Measurements from ENCODE around the gene KLHDC1. TPM values are rescaled to one million over a fixed set of nuclear protein-coding genes. Genes with fewer than 3 reads are reported as not detected.
A peak's percentile ranks its signal among the peaks of the same experiment; 100 is the strongest.

Gene KLHDC1
- total and polyA plus RNA-seq, 10 donors, result 3.1 to 12.8 (median 8.7) TPM

GRCh38 chr14:49767270-49767570 lies 74.3 kb downstream of the KLHDC1 start:
- DNase-seq, result no peak
- WGBS, 5 donors, result 0 to 1% (median 1%) methylated on average over 9 of the region's 9 CpGs
- no peaks in the 10 kb centered on the region for H3K9me3 ChIP-seq
- peak overlapping the region; percentile 89 to 100 (median 98) for H3K27ac ChIP-seq
- H3K4me1 ChIP-seq, result peaks cover 16 to 45% (median 30%) of the 10 kb centered on the region in 6 donors
- intact Hi-C loops (cut with DNase I; ENCODE audit: low total_unique reads), result loop anchor here (10.0 kb wide), 2 partner anchors 72 to 132 kb away; partner anchors contain the start of genes DNAAF2 and KLHDC1
- H3K36me3 ChIP-seq, result peaks cover 0 to 9% (median 0%) of the 10 kb centered on the region in 6 donors
- peak overlapping the region; percentile 18 to 89 (median 82) for H3K4me3 ChIP-seq
- no peaks in the 10 kb centered on the region for H3K27me3 ChIP-seq (replicated peaks in 1 of 7)
- TF ChIP-seq POLR2AphosphoS5 (IDR thresholded peaks at IDR 0.05) (no peak), CTCF (IDR thresholded peaks at IDR 0.05 in 8 of 11, conservative IDR thresholded peaks at IDR 0.05 in 3 of 11) (no peak), POLR2A (IDR thresholded peaks at IDR 0.05) (no peak)

- H3K4me1 ChIP-seq, result peaks cover 16 to 46% (median 30%) of the 10 kb centered on the region in 6 donors
- peak; percentile 99 for DNase-seq
- intact Hi-C loops (cut with DNase I; ENCODE audit: low total_unique reads), result loop anchor here (10.0 kb wide), 2 partner anchors 73 to 133 kb away; partner anchors contain the start of genes DNAAF2 and KLHDC1
- H3K36me3 ChIP-seq, result peaks cover 0 to 14% (median 2%) of the 10 kb centered on the region in 6 donors
- WGBS, 5 donors, result 0 to 1% (median 0%) methylated on average over 64 to 86 of the region's 86 CpGs
- H3K27me3 ChIP-seq (replicated peaks in 1 of 7), result no peaks in the 10 kb centered on the region
- peak within 1 kb of the TSS; percentile 89 to 100 (median 98) for H3K27ac ChIP-seq
- peak within 1 kb of the TSS; percentile 68 to 89 (median 83) for H3K4me3 ChIP-seq
- peak; percentile 14 to 94 (median 35) for TF ChIP-seq POLR2A (IDR thresholded peaks at IDR 0.05)
- TF ChIP-seq POLR2AphosphoS5 (IDR thresholded peaks at IDR 0.05), result peak; percentile 84 to 91 (median 91)
- TF ChIP-seq CTCF (IDR thresholded peaks at IDR 0.05 in 8 of 11, conservative IDR thresholded peaks at IDR 0.05 in 3 of 11), result peak in 7 of 11 experiments; percentile 5 to 69 (median 44)
- no peaks in the 10 kb centered on the region for H3K9me3 ChIP-seq
Measured at GRCh38 chr14:49767571-49768300, 74.8 kb downstream of the KLHDC1 start, which contains the start of gene KLHDC2. KLHDC2 (plus strand) TSS chr14:49768153; CDS start chr14:49768469, 316 bp downstream.

GRCh38 chr14:49768301-49769121 lies 75.6 kb downstream of the KLHDC1 start:
- intact Hi-C loops (cut with DNase I; ENCODE audit: low total_unique reads), result loop anchor here (10.0 kb wide), 2 partner anchors 74 to 134 kb away; partner anchors contain the start of genes DNAAF2 and KLHDC1

More at GRCh38 chr14:49768301-49769121, 75.6 kb downstream of the KLHDC1 start:
- Histone ChIP-seq H3K9me3 (no peaks in the 10 kb centered on the region), H3K36me3 (peaks cover 0 to 19% (median 4%) of the 10 kb centered on the region in 6 donors), H3K27me3 (replicated peaks in 1 of 7) (no peaks in the 10 kb centered on the region), H3K4me1 (peaks cover 16 to 46% (median 30%) of the 10 kb centered on the region in 6 donors), H3K27ac (peak overlapping the region; percentile 89 to 100 (median 98)), H3K4me3 (peak overlapping the region; percentile 68 to 89 (median 83))
- 0 to 1% (median 0%) methylated on average over 66 to 67 of the region's 67 CpGs for WGBS, 5 donors
- DNase-seq, result peak; percentile 92
- TF ChIP-seq POLR2AphosphoS5 (IDR thresholded peaks at IDR 0.05) (peak; percentile 19 to 56 (median 44)), CTCF (IDR thresholded peaks at IDR 0.05 in 8 of 11, conservative IDR thresholded peaks at IDR 0.05 in 3 of 11) (no peak), POLR2A (IDR thresholded peaks at IDR 0.05) (no peak)
